HG03442 (cell line): ENCODE results near the gene CACNA2D3.

Experiments used
- ATAC-seq: cut with Tn5 transposase; IDR thresholded peaks from one replicate; pipeline ENCODE4 v1.9.1; 2021; ENCODE audit warnings: mild to moderate bottlenecking, moderate library complexity; ENCODE audit not compliant: unreplicated experiment

The CACNA2D3 gene

DNA sequence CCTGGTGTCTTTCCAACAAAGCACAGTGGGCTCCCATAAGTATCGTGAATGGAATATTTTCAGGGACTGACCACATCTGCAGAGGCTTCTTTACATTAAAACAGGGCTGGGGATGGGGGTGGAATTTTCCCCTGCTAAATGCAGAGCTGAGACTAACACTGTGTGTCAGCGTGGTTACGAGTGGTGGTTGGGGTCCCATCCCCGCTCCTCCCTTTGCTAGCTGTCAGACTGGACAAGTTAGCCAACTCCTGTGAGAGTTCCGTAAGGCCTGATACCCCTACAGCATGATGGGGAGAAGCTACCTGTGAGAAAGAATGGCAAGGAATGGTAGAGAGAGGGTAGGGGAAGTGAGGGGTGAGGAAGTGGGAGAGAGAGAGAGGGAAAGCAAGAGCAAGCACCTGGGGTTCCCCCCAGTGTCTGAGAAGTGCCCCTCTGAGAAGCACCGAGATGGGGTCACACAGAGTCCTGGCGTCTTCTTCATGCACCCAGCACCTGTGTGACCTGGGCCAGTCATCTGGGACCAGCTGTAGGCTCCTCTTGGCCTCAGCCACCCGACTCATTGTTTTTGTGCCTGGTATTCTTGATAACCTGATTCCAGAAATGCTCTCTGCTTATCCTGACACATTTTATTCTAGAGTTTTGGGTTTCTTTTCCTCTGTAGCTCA, 395.8 kb downstream of the CACNA2D3 start:
- ATAC-seq = no peak

DNA sequence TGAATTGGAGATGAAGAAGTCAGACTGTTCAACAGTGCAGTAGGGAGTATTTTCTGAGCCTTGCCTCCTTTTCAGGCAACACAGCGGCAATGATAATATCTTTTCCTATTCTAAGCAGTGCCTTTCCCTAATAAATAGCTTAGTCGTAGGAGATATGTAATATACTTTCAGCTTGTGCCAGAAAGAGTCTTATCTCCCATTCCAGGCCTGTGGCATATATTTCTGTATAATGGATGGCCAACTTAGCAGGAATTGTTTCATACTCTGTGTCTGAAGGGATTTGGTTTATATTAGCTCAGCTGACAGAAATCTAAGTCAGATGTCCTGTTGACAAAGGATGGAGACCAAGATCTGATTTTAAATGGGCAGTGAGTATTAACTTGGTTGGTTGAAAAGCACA, 397.1 kb downstream of the CACNA2D3 start:
- ATAC-seq = no peak

DNA sequence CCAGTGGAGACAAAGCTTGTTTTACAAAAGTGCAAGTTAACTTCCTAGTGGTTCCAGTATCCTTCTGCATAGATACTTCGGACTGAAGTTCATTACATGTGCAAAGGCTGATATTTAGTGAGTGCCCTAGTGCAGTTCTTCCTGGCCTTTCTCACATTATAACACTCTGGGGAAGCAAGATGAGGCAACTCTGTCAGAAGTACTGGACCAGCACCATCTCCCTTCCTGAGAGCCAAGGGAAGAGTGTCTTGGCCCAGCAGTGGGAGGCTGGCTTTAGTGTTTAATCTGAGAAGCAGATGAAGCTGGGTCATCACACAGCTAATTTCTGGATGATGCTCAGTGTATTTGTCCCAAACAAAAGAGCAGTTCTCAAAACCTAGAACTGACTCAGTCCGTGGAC, 397.7 kb downstream of the CACNA2D3 start:
- ATAC-seq = no peak

DNA sequence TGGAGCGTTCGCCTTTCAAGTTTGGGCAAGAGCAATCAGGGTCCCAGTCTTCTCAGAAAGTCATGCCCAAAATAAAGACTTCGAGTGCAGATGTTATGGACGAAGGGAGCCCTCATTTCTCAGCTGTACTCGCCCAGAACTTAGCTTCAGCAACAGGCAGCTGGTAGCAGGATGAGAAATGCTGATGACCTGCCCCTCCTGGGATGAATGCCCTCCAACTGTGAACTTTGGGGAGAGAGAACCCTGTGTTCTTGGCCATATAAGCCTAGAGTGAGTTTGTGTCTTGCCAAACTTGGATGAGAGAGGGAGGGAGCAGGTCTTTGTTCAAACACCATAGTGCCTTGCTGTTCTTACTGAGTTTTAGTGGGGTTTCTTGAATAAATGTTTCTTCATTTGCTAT, 405.2 kb downstream of the CACNA2D3 start:
- no peak for ATAC-seq

DNA sequence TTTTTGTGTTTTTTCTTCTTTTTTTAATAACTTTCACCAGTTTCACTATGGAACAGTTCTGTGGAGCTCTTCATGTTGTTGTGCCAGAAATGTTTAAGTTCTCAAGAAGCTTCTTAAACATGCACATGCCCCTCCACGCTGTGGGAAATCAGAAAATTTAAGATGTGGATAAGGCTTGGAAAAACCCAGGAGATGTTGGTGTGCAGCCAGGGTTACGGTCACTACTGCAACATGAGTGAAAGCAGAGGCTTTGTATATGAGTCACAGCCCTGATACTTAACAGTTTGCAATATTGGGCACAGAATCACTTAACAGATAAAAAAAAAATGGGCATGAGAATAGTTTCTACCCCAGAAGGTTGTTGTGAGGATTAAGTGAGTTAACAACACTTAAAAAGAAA, 405.6 kb downstream of the CACNA2D3 start:
- ATAC-seq = no peak

DNA sequence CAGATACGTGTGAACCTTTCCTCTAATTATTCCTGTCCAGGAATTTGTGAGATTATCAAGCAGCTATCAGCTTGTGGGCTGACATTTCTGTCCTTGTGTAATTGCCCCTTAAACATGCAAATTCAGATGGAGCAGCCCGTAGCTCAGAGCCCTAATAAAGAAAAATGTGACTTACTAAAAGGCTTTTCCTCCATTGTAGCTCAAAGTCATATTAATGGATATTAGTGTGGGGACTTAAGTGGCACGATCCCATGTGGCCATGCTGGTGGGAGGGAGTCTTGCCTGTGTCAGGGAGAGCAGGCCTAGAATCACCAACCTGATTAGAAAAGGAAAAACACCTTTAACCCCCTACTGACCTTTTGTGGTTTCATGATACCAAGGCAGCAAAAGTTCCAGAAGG, 406.3 kb downstream of the CACNA2D3 start:
- no peak for ATAC-seq

DNA sequence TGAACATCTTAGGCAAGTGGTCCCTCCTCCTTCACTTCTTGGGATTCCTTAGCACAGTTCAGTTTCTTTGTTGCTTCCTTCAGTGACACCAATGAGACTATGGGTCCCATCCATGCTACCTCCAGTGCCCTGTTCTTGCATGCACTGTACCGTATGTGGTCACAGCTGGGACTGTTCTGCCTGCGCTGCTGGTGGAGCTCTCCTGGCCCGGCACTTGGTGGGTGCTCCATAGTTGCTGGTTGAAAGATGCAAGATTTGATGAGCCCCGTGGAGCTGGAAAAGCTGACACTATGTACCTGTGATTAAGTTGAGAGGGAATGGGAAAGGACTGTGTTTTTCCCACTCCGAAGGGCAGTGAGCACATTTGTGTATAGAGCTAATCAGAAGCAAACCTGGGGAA, 407.7 kb downstream of the CACNA2D3 start:
- ATAC-seq = no peak

DNA sequence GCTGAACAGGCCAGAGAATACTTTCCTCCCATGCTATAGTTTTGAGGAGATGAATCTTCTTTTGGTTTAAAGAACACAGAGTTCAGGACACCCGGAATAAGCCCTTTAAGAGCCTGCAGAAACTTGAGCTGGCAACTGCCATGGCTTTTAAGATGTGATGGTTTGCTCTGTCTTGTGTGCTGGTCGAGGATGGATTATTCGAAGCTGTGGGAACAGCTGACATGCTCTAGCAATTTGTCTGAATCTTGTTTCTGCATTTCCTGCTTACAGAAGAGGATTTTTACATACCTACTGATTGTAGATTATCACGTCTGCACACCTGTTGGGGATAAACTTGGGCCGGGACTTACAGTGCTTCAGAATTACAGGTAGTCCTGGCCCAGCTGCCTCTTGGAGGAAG, 408.6 kb downstream of the CACNA2D3 start:
- ATAC-seq = no peak

DNA sequence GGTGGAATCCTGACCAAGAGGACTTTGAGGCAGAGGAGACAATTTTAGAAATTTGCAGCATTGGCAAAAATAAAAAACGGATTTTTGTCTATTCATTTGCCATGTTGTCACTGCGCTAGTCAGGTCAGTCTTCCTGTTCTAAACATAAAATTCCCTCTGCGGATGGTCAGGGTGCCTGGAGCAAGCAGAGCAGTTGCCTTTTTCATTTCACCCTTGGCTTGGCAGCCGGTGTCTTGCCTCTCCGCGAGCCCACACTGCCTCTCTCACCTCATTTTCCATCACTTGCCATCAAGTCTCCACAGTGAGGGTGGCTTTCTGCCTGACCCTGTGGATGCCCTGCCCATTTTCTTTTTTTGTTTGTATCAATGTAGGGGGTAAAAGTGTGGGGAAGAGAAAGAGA, 409.4 kb downstream of the CACNA2D3 start:
- ATAC-seq = no peak

DNA sequence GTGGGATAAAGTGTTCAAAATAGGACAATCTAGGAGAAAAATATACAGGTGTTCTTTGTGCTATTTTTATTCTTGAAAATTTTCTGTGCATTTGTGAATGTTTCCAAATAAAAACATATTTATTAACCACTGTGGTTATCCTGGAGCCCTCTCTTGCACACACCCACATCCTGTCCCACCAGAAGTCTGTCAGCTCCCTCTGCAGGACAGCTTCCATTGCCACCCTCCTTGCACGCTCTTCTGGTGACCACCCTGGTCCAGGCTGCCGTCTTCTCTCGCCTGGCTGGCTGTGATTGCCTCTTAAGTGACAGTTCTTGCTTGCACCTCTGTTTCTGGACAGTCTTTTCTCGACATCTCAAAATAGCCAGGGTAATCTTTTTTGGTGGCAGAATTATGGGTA, 411.5 kb downstream of the CACNA2D3 start:
- no peak for ATAC-seq

DNA sequence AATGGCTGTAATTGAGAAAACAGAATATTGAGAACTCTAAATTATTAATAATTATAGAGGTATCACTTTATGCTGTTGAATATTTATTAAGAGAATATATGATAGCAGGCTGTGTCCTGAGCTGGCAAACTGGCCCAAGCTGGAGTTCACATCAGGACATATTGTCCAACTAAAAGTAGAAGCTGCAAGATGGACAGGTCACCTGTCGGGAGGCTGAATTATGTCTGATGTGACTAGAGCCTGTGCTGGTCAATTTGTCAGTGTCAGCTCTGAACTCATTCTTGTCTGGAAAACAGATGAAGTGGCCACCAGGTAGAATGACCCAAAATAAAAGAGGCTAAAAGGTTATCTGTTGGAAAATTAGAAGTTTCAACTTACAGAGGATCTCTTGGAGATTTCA, 413.3 kb downstream of the CACNA2D3 start:
- no peak for ATAC-seq

DNA sequence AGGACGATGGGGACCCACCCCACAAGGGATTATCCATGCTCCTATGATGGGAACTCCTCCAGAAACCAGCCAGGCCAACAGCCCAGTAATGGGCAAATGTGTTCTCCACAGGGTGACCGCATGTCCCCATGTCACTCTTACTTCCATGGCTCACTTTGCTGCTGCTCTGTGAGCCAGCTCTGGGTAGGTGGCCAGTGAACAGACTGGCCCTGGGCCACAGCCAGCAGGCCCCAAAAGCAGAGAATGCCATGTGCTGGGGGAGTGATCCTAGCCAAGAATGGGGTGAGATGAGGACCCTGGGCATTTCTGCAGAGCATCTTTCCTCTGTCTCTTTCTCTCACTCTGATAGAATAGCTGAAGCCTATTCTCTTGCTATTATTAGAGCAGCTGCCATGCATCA, 414.1 kb downstream of the CACNA2D3 start:
- ATAC-seq = no peak

DNA sequence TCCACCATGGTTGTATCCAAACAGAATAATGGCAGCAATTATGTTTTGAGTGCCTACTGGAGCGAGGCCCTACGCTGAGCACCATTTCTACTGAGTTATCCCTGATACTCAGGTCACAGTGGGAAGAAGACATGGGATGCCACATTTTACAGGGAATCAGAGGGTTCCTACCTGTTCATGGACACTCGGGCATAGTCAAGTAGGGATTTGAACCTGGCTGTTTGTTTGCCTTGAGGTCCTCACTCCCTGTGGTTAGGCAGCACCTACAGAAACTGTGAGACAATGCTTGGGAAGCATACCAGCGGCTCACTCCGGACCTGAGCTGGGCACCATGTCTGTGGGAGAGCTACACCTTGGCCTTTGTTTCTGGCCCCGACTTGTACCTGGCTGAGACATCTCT, 415.2 kb downstream of the CACNA2D3 start:
- no peak for ATAC-seq

DNA sequence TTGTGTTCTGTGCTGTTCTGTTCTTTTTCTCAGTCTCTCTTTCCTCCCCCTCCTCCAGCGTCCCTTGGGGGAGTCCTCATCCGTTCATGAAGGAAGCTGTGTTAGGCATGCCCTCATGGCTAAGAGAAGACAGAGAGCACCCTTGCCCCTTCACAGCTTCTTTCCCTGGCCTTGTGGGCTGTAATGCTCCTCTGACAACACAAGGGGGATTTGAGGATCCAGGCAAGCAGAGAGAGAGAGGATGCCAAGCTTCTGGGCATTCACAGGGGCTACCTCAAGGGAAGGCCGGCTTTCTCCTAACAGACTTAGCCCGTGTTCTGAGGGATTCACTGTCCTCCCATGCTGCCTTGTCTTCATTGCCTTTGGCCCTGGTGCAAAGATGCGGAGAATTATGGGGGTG, 416.0 kb downstream of the CACNA2D3 start:
- ATAC-seq = no peak

DNA sequence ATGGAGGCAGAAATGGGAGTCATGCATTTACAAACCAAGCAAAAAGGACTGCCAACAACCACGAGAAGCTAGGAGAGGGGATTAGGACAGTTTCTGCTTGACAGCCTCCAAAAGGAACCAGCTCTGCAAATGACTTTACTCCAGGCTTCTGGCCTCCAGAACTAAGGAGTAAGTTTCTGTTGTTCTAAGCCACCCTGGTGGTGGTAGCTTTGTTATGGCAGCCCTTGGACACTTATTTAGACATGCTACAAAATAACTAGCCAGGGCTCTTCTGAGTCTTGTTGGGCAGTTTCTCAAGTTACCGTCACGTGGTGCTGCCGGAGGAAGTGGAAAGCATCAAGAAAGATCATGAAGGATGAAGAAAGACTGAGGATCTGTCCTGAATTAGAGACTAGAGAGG, 419.0 kb downstream of the CACNA2D3 start:
- ATAC-seq = no peak

DNA sequence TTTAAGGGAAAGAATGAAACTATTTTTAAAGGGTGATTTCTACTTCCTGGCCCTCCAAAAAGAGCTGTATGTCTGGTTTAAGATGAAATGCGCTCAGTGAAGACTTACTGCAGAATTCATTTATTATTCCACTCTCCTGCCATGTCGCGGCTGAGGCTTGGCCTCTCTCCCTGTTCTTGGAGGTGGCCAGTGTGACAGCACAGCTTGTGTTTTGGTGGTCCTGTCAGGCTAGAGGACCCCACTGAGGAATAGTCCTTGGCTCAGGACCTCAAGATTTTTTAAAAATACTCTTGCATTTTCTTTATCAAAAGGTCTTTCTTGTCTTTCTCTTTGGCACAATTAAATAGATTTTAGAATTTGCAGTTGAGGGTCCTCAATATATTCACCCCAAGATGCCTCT, 421.1 kb downstream of the CACNA2D3 start:
- ATAC-seq = no peak

DNA sequence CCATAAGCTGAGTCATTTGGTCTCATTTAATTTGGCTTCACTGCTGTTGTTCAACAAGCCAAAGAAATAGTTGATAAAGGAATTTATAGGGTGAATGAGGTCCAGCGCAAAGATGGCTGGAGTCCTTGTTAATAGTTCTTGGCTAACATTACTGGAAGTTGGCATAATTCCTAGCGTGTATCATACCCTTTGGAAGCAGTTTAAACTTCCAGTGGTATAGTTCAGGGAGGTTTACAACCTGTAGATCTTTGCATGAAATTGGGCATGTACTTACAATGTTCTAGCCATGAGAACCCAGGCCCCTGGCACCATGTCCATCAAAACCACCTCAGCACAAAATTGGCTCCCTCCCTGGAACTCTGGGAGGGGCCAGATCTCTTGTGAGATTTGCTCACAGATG, 424.7 kb downstream of the CACNA2D3 start:
- no peak for ATAC-seq

DNA sequence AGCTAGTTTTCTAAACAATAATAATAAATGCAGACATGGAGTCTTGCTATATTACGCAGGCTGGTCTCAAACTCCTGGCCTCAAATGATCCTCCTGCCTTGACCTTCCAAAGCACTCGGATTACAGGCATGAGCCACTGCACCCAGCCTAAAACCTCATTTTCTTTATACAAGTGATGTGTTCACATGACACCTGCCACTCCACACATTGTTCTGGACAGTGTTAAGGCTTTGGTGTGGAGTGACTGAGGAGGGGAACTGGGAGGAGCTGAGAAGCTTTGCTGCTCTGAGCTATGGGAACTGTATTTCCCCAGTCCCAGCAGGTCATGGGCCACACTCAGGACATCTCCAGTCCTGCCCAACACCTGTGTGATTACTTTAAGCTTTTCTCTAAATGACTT, 425.5 kb downstream of the CACNA2D3 start:
- no peak for ATAC-seq

DNA sequence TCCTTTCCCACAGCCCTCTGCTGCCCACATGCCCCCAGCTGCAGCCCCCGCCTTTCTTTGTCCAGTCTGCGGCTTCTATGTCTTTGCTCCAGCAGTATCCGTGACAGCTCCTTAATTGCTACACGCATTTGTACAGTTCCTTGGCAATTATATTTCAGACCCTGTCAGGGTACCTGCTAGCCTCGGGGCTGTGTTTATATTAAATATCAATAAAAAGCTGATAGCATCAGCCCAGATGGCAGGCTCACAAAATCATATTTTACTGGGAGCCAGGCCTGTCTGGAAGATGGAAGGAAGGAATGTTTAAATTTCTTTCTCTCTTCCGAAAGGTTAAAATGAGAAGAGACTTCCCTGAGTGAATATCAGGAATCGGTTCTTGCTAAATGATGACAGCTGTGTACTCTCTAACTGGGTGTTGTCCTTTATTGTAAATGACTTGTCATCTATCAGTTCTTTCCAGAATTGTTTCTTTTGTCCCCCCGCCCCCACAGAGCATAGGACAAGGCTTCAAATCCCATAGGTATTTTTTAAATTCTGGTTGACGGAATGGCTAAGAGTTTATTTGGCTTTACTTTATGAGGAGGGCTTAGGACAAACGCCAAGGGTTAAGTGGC, 427.4 kb downstream of the CACNA2D3 start:
- no peak for ATAC-seq

DNA sequence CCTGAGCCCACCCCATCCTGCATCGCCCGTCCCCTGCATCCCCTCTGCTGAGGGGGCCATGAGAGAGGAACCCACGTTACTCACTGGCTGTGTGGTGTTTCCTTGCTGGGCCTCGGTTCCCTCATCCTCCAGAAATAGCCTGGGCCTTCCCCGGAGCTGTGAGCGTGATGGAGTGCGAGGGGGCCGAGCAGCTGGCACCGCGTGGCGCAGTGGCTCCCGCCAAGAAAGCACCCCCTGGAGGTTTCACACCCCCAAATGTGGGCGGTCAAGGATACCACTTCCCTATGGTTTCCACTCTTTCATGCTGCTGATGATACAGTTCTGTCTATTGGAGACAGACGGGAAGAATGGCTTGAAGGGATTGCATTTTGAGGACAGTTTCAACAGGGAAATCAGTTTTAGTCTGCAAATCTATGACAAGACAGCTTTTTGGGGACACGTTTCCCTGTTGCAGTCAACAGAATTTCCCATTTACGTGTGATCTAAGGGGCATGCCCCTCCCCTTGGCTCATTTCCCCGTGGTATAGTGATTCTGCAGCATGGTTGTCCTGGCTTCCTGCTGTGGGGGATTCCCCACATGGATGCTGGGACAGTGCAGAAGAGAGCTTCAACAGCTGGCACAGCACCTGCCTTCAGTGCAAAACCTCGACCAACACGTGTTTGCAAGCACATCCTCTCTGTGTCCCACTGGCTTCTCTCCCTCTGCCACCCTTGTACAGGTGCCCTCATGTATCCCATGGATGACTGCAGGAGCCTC, 428.0 kb downstream of the CACNA2D3 start:
- ATAC-seq = no peak

DNA sequence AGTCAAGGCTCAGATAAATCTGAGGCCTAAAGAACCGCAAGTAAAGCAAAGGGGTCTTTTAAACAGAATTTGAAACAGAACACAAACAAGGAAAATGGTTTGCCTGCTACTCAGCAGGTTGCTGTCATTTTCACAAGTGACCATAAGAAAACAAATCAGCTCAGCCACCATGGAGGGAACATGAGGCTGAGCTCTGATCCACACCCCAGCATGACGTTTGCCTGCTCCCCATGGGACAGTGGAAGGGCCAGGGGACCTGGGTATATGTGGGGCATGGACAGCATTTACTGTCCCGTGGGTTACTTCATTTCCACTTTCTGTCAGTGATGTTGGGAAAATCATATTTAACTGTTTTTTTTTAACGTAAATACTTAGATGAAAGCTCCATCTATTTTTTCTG, 434.3 kb downstream of the CACNA2D3 start:
- ATAC-seq = no peak
